Activated CD4-positive, alpha-beta T cell treated with anti-CD3 and anti-CD28 coated beads, Interleukin-2, Interleukin-6, amounts not matched to agents 100 ng/mL and 50 ng/mL, durations not matched to agents 16 hours and 8 hours (primary cell): ENCODE data around the gene ULBP2.
"Not testable (repeated sequence)": the region's sequence is repeated elsewhere in the genome, so short reads cannot be mapped to it uniquely, and the experiment has no call there.

Experiments used
- DNase-seq: peaks from one replicate; pipeline ENCODE4 v3.0.0-alpha.2; 2020

The ULBP2 gene

GRCh38 chr6:149953390-149953789, 11.6 kb downstream of the ULBP2 start:
- not testable (repeated sequence) for DNase-seq

GRCh38 chr6:149953934-149954327, 12.1 kb downstream of the ULBP2 start:
- not testable (repeated sequence) for DNase-seq

GRCh38 chr6:149954328-149954983, 12.6 kb downstream of the ULBP2 start:
- not testable (repeated sequence) for DNase-seq

GRCh38 chr6:149954984-149955653, 13.3 kb downstream of the ULBP2 start:
- not testable (repeated sequence) for DNase-seq

GRCh38 chr6:149955654-149956317, 14.0 kb downstream of the ULBP2 start:
- not testable (repeated sequence) for DNase-seq

- DNase-seq: not testable (repeated sequence)
These were observed 16.3 kb downstream of the ULBP2 start for GRCh38 chr6:149958124-149958523.

GRCh38 chr6:149959806-149960205, 18.0 kb downstream of the ULBP2 start:
- not testable (repeated sequence) for DNase-seq

GRCh38 chr6:149960488-149960887, 18.7 kb downstream of the ULBP2 start:
- DNase-seq: no peak

- peak; percentile 56 for DNase-seq
These were observed 20.1 kb downstream of the ULBP2 start for GRCh38 chr6:149961728-149962425.

- no peak for DNase-seq
These were observed 20.8 kb downstream of the ULBP2 start for GRCh38 chr6:149962461-149963211.

GRCh38 chr6:149963212-149963461, 21.3 kb downstream of the ULBP2 start:
- peak; percentile 51 for DNase-seq

- peak; percentile 84 for DNase-seq
These were observed 21.9 kb downstream of the ULBP2 start, which contains the start of gene ULBP1 for GRCh38 chr6:149963462-149964307. Gene ULBP1 (plus strand): TSS chr6:149963943. CDS start chr6:149964050, 107 bp downstream.

GRCh38 chr6:149964308-149965193, 22.7 kb downstream of the ULBP2 start:
- DNase-seq: peak; percentile 22

GRCh38 chr6:149965194-149966020, 23.6 kb downstream of the ULBP2 start:
- peak; percentile 16 for DNase-seq

GRCh38 chr6:149966319-149966718, 24.5 kb downstream of the ULBP2 start:
- DNase-seq: not testable (repeated sequence)

- no peak for DNase-seq
These were observed 25.8 kb downstream of the ULBP2 start for GRCh38 chr6:149967591-149967990.

GRCh38 chr6:149967999-149968398, 26.2 kb downstream of the ULBP2 start:
- not testable (repeated sequence) for DNase-seq

- DNase-seq: not testable (repeated sequence)
These were observed 27.1 kb downstream of the ULBP2 start for GRCh38 chr6:149968909-149969308.

- no peak for DNase-seq
These were observed 27.8 kb downstream of the ULBP2 start for GRCh38 chr6:149969635-149970034.

- DNase-seq: not testable (repeated sequence)
These were observed 32.6 kb downstream of the ULBP2 start for GRCh38 chr6:149974394-149974793.
